ENCODE results near the gene MBD6. TPM values are rescaled to one million over a fixed set of nuclear protein-coding genes. Genes with fewer than 3 reads are reported as not detected.

The MBD6 gene
- total RNA-seq, 1 experiment from 2014 or later: 66.8 TPM

GRCh38 chr12:57529831-57530230, 7.2 kb downstream of the MBD6 start:
- Histone ChIP-seq H3K9ac (ENCODE audit: extremely low read depth, insufficient read length, low read length) (no peak overlapping the region), H3K4me2 (ENCODE audit: insufficient read depth, insufficient read length, low read length) (no peak overlapping the region), H2BK12ac (ENCODE audit: insufficient read length, low read depth, low read length) (no peak overlapping the region), H2AFZ (ENCODE audit: low read length) (no peak overlapping the region), H2AK5ac (ENCODE audit: insufficient read length, low read length) (no peak overlapping the region), H3K79me1 (ENCODE audit: insufficient read depth, low read depth, low read length, poor library complexity, severe bottlenecking) (no peaks in the 10 kb centered on the region), H3K23ac (ENCODE audit: insufficient read length, low read depth, low read length) (no peak overlapping the region), H3K79me2 (ENCODE audit: insufficient read depth, low read length) (no peaks in the 10 kb centered on the region), H3K14ac (ENCODE audit: insufficient read depth, low read length) (no peak overlapping the region), H2BK120ac (ENCODE audit: low read depth, low read length, poor library complexity, severe bottlenecking) (no peak overlapping the region), H2BK15ac (ENCODE audit: low read depth, low read length) (no peak overlapping the region), H3K27ac (ENCODE audit: insufficient read length, low read depth, low read length) (no peak overlapping the region), H3K9me3 (ENCODE audit: control insufficient read depth, low read depth, low read length) (no peaks in the 10 kb centered on the region), H3K23me2 (ENCODE audit: insufficient read length, low read depth, low read length, poor library complexity, severe bottlenecking) (no peaks in the 10 kb centered on the region), H3K56ac (ENCODE audit: insufficient read length, low read depth, low read length) (no peak overlapping the region), H3K27me3 (ENCODE audit: insufficient read depth, low read length) (no peaks in the 10 kb centered on the region), H3T11ph (ENCODE audit: low read length) (no peak overlapping the region), H4K8ac (replicated peaks; ENCODE audit: insufficient read length, low read depth, low read length) (no peak overlapping the region), H3K4me1 (ENCODE audit: insufficient read depth, low read length) (no peaks in the 10 kb centered on the region; the same call in 1 of the 2 replicates), H4K91ac (ENCODE audit: insufficient read length, low read depth, low read length) (no peak overlapping the region), H2BK5ac (ENCODE audit: insufficient read length, low read length) (no peak overlapping the region), H2BK20ac (ENCODE audit: low read depth, low read length, poor library complexity, severe bottlenecking) (no peak overlapping the region), H3K18ac (ENCODE audit: insufficient read length, low read depth, low read length) (no peak overlapping the region), H4K20me1 (ENCODE audit: control insufficient read depth, insufficient read depth, insufficient read length) (no peaks in the 10 kb centered on the region), H3K4ac (ENCODE audit: low read depth, low read length) (no peak overlapping the region), H4K5ac (ENCODE audit: insufficient read length, low read depth, low read length) (no peak overlapping the region)
- DNase-seq: no peak
- Mint-ChIP-seq H3K9me3 (no peaks in the 10 kb centered on the region), H3K4me3 (no peak overlapping the region), H3K36me3 (ENCODE audit: insufficient read depth in 1 of 3, low read depth in 3 of 3) (peaks cover 26 to 83% (median 81%) of the 10 kb centered on the region in 3 experiments; a peak in 6 of 7 replicates), H3K4me1 (peaks cover 0 to 17% of the 10 kb centered on the region in 2 experiments; a peak in 2 of 4 replicates), H3K27ac (peak overlapping the region in 1 of 3 experiments; percentile 45; a peak in 2 of 7 replicates), H3K27me3 (ENCODE audit: low read depth) (no peaks in the 10 kb centered on the region)
- no CpG with 5 or more reads among the region's 6 CpGs for WGBS (ENCODE audit: extremely low coverage, insufficient read length, low lambda C conversion rate)
- TF ChIP-seq CTCF (conservative IDR thresholded peaks at IDR 0.05): no peak

Measured in H9 (cell line).